Measurements from ENCODE around the gene DZIP1L. TPM values are rescaled to one million over a fixed set of nuclear protein-coding genes. Genes with fewer than 3 reads are reported as not detected.

DZIP1L gene
- total RNA-seq, 1 experiment from 2014 or later, result 11.1 TPM

GRCh38 chr3:138023754-138024153 is 91.7 kb downstream of the DZIP1L start:
- Histone ChIP-seq H3K36me3 (ENCODE audit: control insufficient read depth, insufficient read depth, low read length) (no peaks in the 10 kb centered on the region), H3K27ac (ENCODE audit: low read length) (no peak overlapping the region), H3K4me1 (ENCODE audit: control insufficient read depth, insufficient read depth, low read length) (no peaks in the 10 kb centered on the region), H3K4me3 (ENCODE audit: low read depth in 2 of 2, low read length in 2 of 2) (no peak overlapping the region), H3K27me3 (ENCODE audit: control insufficient read depth, insufficient read depth, low read length) (no peaks in the 10 kb centered on the region), H3K9me3 (ENCODE audit: control insufficient read depth, insufficient read depth, low read depth, low read length) (no peaks in the 10 kb centered on the region)
- TF ChIP-seq SIN3A (IDR thresholded peaks at IDR 0.05; ENCODE audit: borderline replicate concordance, insufficient read depth, low read depth, low read length) (no peak), POLR2AphosphoS5 (IDR thresholded peaks at IDR 0.05; ENCODE audit: low read depth, low read length) (no peak), TCF7L2 (IDR thresholded peaks at IDR 0.05; ENCODE audit: low read depth, low read length) (no peak), CTCF (IDR thresholded peaks at IDR 0.05) (no peak)
- DNase-seq (ENCODE audit: low read depth, low spot score) (no peak), ATAC-seq (no peak)
- POLR2A ChIA-PET, result no interaction called here
- CTCF ChIA-PET, result no interaction called here
- BruUV-seq (replicated peaks), result no TSS peak
- in situ Hi-C loops (cut with HindIII; ENCODE audit: low pct_unique_long_range_greater_than_20kb, low sequenced_read_pairs) (no loop called here), intact Hi-C loops (cut with micrococcal nuclease; ENCODE audit: unreplicated experiment) (no loop called here)

- no peaks in the 10 kb centered on the region for H3K9me3 ChIP-seq (ENCODE audit: control insufficient read depth, insufficient read depth, low read depth, low read length)
- no peak for ATAC-seq
- in situ Hi-C loops (cut with HindIII; ENCODE audit: low pct_unique_long_range_greater_than_20kb, low sequenced_read_pairs), result no loop called here
- no TSS peak for BruUV-seq (replicated peaks)
- ChIA-PET CTCF (no interaction called here), POLR2A (interaction anchor here (0.5 kb wide), 1 partner anchor 401 kb away, joined by 3 read pairs; no protein-coding TSS in a partner anchor)
- H3K27ac ChIP-seq (ENCODE audit: low read length), result no peak overlapping the region
- TF ChIP-seq TCF7L2 (IDR thresholded peaks at IDR 0.05; ENCODE audit: low read depth, low read length) (no peak), REST (IDR thresholded peaks at IDR 0.05; ENCODE audit: insufficient read depth in 1 of 2, low read depth in 2 of 2, low read length in 1 of 2) (no peak), CTCF (IDR thresholded peaks at IDR 0.05) (no peak), POLR2AphosphoS5 (IDR thresholded peaks at IDR 0.05; ENCODE audit: low read depth, low read length) (no peak), SIN3A (IDR thresholded peaks at IDR 0.05; ENCODE audit: borderline replicate concordance, insufficient read depth, low read depth, low read length) (no peak)
- no peaks in the 10 kb centered on the region for H3K27me3 ChIP-seq (ENCODE audit: control insufficient read depth, insufficient read depth, low read length)
- no peaks in the 10 kb centered on the region for H3K36me3 ChIP-seq (ENCODE audit: control insufficient read depth, insufficient read depth, low read length)
- DNase-seq (ENCODE audit: low read depth, low spot score), result no peak
- intact Hi-C loops (cut with micrococcal nuclease; ENCODE audit: unreplicated experiment), result no loop called here
- H3K4me3 ChIP-seq (ENCODE audit: low read depth in 2 of 2, low read length in 2 of 2), result no peak overlapping the region
- H3K4me1 ChIP-seq (ENCODE audit: control insufficient read depth, insufficient read depth, low read length), result no peaks in the 10 kb centered on the region
Measured at GRCh38 chr3:138019281-138020069, 95.9 kb downstream of the DZIP1L start.

Measured in Panc1 (cell line).